Measurements from ENCODE around the gene HNRNPF.
"Not testable (repeated sequence)": the region's sequence is repeated elsewhere in the genome, so short reads cannot be mapped to it uniquely, and the experiment has no call there.

Gene HNRNPF

GRCh38 chr10:43340619-43341018, 68.4 kb downstream of the HNRNPF start:
- Histone ChIP-seq H4K20me1 (ENCODE audit: control insufficient read depth, insufficient read depth, low read depth, low read length) (no peaks in the 10 kb centered on the region), H3F3A (ENCODE audit: control insufficient read depth, insufficient read depth) (no peaks in the 10 kb centered on the region), H3K27me3 (ENCODE audit: control insufficient read depth, low read length) (no peaks in the 10 kb centered on the region), H3K27ac (ENCODE audit: low read depth, low read length) (no peak overlapping the region), H3K4me1 (ENCODE audit: control insufficient read depth, low read length) (no peaks in the 10 kb centered on the region), H3K4me3 (ENCODE audit: low read length) (no peak overlapping the region), H3K79me2 (ENCODE audit: control insufficient read depth, low read length) (no peaks in the 10 kb centered on the region), H3K36me3 (ENCODE audit: control insufficient read depth, low read length) (no peaks in the 10 kb centered on the region), H3K4me2 (ENCODE audit: low read length) (no peak overlapping the region), H3K9me2 (replicated peaks; ENCODE audit: control insufficient read depth, low read length) (no peaks in the 10 kb centered on the region), H3K9me3 (ENCODE audit: control insufficient read depth, insufficient read depth, low read length) (no peaks in the 10 kb centered on the region)
- TF ChIP-seq, protein P1, sequence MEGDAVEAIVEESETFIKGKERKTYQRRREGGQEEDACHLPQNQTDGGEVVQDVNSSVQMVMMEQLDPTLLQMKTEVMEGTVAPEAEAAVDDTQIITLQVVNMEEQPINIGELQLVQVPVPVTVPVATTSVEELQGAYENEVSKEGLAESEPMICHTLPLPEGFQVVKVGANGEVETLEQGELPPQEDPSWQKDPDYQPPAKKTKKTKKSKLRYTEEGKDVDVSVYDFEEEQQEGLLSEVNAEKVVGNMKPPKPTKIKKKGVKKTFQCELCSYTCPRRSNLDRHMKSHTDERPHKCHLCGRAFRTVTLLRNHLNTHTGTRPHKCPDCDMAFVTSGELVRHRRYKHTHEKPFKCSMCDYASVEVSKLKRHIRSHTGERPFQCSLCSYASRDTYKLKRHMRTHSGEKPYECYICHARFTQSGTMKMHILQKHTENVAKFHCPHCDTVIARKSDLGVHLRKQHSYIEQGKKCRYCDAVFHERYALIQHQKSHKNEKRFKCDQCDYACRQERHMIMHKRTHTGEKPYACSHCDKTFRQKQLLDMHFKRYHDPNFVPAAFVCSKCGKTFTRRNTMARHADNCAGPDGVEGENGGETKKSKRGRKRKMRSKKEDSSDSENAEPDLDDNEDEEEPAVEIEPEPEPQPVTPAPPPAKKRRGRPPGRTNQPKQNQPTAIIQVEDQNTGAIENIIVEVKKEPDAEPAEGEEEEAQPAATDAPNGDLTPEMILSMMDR (IDR thresholded peaks at IDR 0.05; ENCODE audit: low read depth, low read length, poor library complexity, severe bottlenecking), result no peak
- no peak for TF ChIP-seq EZH2phosphoT487 (IDR thresholded peaks at IDR 0.05; ENCODE audit: borderline replicate concordance, low read length)

- H3K4me3 ChIP-seq (ENCODE audit: low read length), result no peak overlapping the region
- no peak overlapping the region for H3K27ac ChIP-seq (ENCODE audit: low read depth, low read length)
These were observed 68.9 kb downstream of the HNRNPF start for GRCh38 chr10:43340101-43340500.

DNA sequence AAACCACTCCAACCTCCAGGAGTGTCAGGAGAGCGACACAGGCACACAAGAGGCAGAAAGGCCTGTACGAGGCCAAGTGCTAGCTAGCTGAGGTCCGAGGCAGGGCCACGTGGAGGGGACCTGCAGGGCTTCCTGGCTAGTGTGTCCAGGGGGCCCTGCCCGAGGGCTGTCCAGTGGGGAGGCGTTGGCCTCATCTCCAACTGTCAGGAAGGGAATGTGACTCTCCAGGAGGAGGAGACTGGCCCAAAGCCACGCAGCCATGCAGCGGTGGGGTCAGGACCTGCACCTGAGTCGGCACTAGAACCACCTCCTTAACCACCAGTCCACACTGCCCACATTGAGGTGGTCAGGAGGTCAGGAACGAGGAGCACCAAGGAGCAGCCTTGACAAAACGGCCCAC, 69.8 kb downstream of the HNRNPF start:
- TF ChIP-seq, protein P1 (IDR thresholded peaks at IDR 0.05; ENCODE audit: low read depth, low read length, poor library complexity, severe bottlenecking), result no peak
- no peak for TF ChIP-seq EZH2phosphoT487 (IDR thresholded peaks at IDR 0.05; ENCODE audit: borderline replicate concordance, low read length)
- H3K27ac ChIP-seq (ENCODE audit: low read depth, low read length), result no peak overlapping the region
- H3K4me1 ChIP-seq (ENCODE audit: control insufficient read depth, low read length), result no peaks in the 10 kb centered on the region
- H3K4me3 ChIP-seq (ENCODE audit: low read length), result no peak overlapping the region
- H3K79me2 ChIP-seq (ENCODE audit: control insufficient read depth, low read length), result no peaks in the 10 kb centered on the region
- no peaks in the 10 kb centered on the region for H3K9me3 ChIP-seq (ENCODE audit: control insufficient read depth, insufficient read depth, low read length)
- no peak overlapping the region for H3K4me2 ChIP-seq (ENCODE audit: low read length)
- no peaks in the 10 kb centered on the region for H4K20me1 ChIP-seq (ENCODE audit: control insufficient read depth, insufficient read depth, low read depth, low read length)
- no peaks in the 10 kb centered on the region for H3K27me3 ChIP-seq (ENCODE audit: control insufficient read depth, low read length)
- H3K9me2 ChIP-seq (replicated peaks; ENCODE audit: control insufficient read depth, low read length), result no peaks in the 10 kb centered on the region
- H3F3A ChIP-seq (ENCODE audit: control insufficient read depth, insufficient read depth), result no peaks in the 10 kb centered on the region
- no peaks in the 10 kb centered on the region for H3K36me3 ChIP-seq (ENCODE audit: control insufficient read depth, low read length)

More at GRCh38 chr10:43340101-43340500, 68.9 kb downstream of the HNRNPF start:
- TF ChIP-seq EZH2phosphoT487 (IDR thresholded peaks at IDR 0.05; ENCODE audit: borderline replicate concordance, low read length), result no peak
- TF ChIP-seq, protein P1 (IDR thresholded peaks at IDR 0.05; ENCODE audit: low read depth, low read length, poor library complexity, severe bottlenecking), result no peak
- Histone ChIP-seq H3K9me3 (ENCODE audit: control insufficient read depth, insufficient read depth, low read length) (no peaks in the 10 kb centered on the region), H3K9me2 (replicated peaks; ENCODE audit: control insufficient read depth, low read length) (no peaks in the 10 kb centered on the region), H4K20me1 (ENCODE audit: control insufficient read depth, insufficient read depth, low read depth, low read length) (no peaks in the 10 kb centered on the region), H3K4me1 (ENCODE audit: control insufficient read depth, low read length) (no peaks in the 10 kb centered on the region), H3K79me2 (ENCODE audit: control insufficient read depth, low read length) (no peaks in the 10 kb centered on the region), H3F3A (ENCODE audit: control insufficient read depth, insufficient read depth) (no peaks in the 10 kb centered on the region), H3K36me3 (ENCODE audit: control insufficient read depth, low read length) (no peaks in the 10 kb centered on the region), H3K4me2 (ENCODE audit: low read length) (no peak overlapping the region), H3K27me3 (ENCODE audit: control insufficient read depth, low read length) (no peaks in the 10 kb centered on the region)

GRCh38 chr10:43338117-43338516, 70.9 kb downstream of the HNRNPF start:
- H3K4me1 ChIP-seq (ENCODE audit: control insufficient read depth, low read length), result no peaks in the 10 kb centered on the region

DNA sequence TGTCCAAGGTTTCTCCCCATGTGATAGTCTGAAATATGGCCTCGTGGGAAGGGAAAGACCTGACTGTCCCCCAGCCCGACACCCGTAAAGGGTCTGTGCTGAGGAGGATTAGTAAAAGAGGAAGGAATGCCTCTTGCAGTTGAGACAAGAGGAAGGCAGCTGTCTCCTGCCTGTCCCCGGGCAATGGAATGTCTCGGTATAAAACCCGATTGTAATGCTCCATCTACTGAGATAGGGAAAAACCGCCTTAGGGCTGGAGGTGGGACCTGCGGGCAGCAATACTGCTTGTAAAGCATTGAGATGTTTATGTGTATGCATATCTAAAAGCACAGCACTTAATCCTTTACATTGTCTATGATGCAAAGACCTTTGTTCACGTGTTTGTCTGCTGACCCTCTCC, 71.5 kb downstream of the HNRNPF start:
- H3K36me3 ChIP-seq (ENCODE audit: control insufficient read depth, low read length); H3F3A ChIP-seq (ENCODE audit: control insufficient read depth, insufficient read depth); H3K4me2 ChIP-seq (ENCODE audit: low read length); H3K27me3 ChIP-seq (ENCODE audit: control insufficient read depth, low read length); H3K9me2 ChIP-seq (replicated peaks; ENCODE audit: control insufficient read depth, low read length); H3K27ac ChIP-seq (ENCODE audit: low read depth, low read length); H3K4me3 ChIP-seq (ENCODE audit: low read length); H3K79me2 ChIP-seq (ENCODE audit: control insufficient read depth, low read length); H3K9me3 ChIP-seq (ENCODE audit: control insufficient read depth, insufficient read depth, low read length); H4K20me1 ChIP-seq (ENCODE audit: control insufficient read depth, insufficient read depth, low read depth, low read length); H3K4me1 ChIP-seq (ENCODE audit: control insufficient read depth, low read length): not testable (repeated sequence)

More at GRCh38 chr10:43338117-43338516, 70.9 kb downstream of the HNRNPF start:
- H3K36me3 ChIP-seq (ENCODE audit: control insufficient read depth, low read length), result no peaks in the 10 kb centered on the region
- H3K4me2 ChIP-seq (ENCODE audit: low read length), result no peak overlapping the region
- H4K20me1 ChIP-seq (ENCODE audit: control insufficient read depth, insufficient read depth, low read depth, low read length), result no peaks in the 10 kb centered on the region
- no peaks in the 10 kb centered on the region for H3K9me2 ChIP-seq (replicated peaks; ENCODE audit: control insufficient read depth, low read length)
- H3K4me3 ChIP-seq (ENCODE audit: low read length), result no peak overlapping the region
- no peak for TF ChIP-seq EZH2phosphoT487 (IDR thresholded peaks at IDR 0.05; ENCODE audit: borderline replicate concordance, low read length)
- TF ChIP-seq, protein P1 (IDR thresholded peaks at IDR 0.05; ENCODE audit: low read depth, low read length, poor library complexity, severe bottlenecking), result no peak
- no peaks in the 10 kb centered on the region for H3K9me3 ChIP-seq (ENCODE audit: control insufficient read depth, insufficient read depth, low read length)
- no peaks in the 10 kb centered on the region for H3F3A ChIP-seq (ENCODE audit: control insufficient read depth, insufficient read depth)
- no peak overlapping the region for H3K27ac ChIP-seq (ENCODE audit: low read depth, low read length)
- H3K79me2 ChIP-seq (ENCODE audit: control insufficient read depth, low read length), result no peaks in the 10 kb centered on the region
- no peaks in the 10 kb centered on the region for H3K27me3 ChIP-seq (ENCODE audit: control insufficient read depth, low read length)

Data from DOHH2 (cell line).